ENCODE measurements around the gene SCAF8.

Gene SCAF8

GRCh38 chr6:154868143-154868594 lies 135.0 kb downstream of the SCAF8 start:
- in situ Hi-C loops (cut with HindIII; ENCODE audit: low pct_ligation_motif_present, low sequenced_read_pairs), result no loop called here
- H3K27me3 ChIP-seq (replicated peaks), result no peaks in the 10 kb centered on the region
- DNase-seq, result peak; percentile 48
- no peak overlapping the region for H3K4me3 ChIP-seq (ENCODE audit: low read depth, low read length)
- H3K27ac ChIP-seq, result no peak overlapping the region
- no peaks in the 10 kb centered on the region for H3K36me3 ChIP-seq (replicated peaks)
- TF ChIP-seq, protein P1, sequence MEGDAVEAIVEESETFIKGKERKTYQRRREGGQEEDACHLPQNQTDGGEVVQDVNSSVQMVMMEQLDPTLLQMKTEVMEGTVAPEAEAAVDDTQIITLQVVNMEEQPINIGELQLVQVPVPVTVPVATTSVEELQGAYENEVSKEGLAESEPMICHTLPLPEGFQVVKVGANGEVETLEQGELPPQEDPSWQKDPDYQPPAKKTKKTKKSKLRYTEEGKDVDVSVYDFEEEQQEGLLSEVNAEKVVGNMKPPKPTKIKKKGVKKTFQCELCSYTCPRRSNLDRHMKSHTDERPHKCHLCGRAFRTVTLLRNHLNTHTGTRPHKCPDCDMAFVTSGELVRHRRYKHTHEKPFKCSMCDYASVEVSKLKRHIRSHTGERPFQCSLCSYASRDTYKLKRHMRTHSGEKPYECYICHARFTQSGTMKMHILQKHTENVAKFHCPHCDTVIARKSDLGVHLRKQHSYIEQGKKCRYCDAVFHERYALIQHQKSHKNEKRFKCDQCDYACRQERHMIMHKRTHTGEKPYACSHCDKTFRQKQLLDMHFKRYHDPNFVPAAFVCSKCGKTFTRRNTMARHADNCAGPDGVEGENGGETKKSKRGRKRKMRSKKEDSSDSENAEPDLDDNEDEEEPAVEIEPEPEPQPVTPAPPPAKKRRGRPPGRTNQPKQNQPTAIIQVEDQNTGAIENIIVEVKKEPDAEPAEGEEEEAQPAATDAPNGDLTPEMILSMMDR (IDR thresholded peaks at IDR 0.05; ENCODE audit: low read depth, low read length, missing control alignments), result peak; percentile 69

- H3K27ac ChIP-seq, result no peak overlapping the region
- no peaks in the 10 kb centered on the region for H3K27me3 ChIP-seq (replicated peaks)
- H3K4me3 ChIP-seq (ENCODE audit: low read depth, low read length), result no peak overlapping the region
- TF ChIP-seq, protein P1 (IDR thresholded peaks at IDR 0.05; ENCODE audit: low read depth, low read length, missing control alignments), result peak; percentile 6
- H3K36me3 ChIP-seq (replicated peaks), result no peaks in the 10 kb centered on the region
- DNase-seq, result no peak
- in situ Hi-C loops (cut with HindIII; ENCODE audit: low pct_ligation_motif_present, low sequenced_read_pairs), result no loop called here
These were observed 139.4 kb downstream of the SCAF8 start for GRCh38 chr6:154872542-154873114.

- no peaks in the 10 kb centered on the region for H3K36me3 ChIP-seq (replicated peaks)
- in situ Hi-C loops (cut with HindIII; ENCODE audit: low pct_ligation_motif_present, low sequenced_read_pairs), result no loop called here
- no peak overlapping the region for H3K27ac ChIP-seq
- DNase-seq, result no peak
- H3K4me3 ChIP-seq (ENCODE audit: low read depth, low read length), result no peak overlapping the region
- no peaks in the 10 kb centered on the region for H3K27me3 ChIP-seq (replicated peaks)
- TF ChIP-seq, protein P1 (IDR thresholded peaks at IDR 0.05; ENCODE audit: low read depth, low read length, missing control alignments), result no peak
These were observed 140.3 kb downstream of the SCAF8 start for GRCh38 chr6:154873546-154873945.

GRCh38 chr6:154874773-154875592 lies 141.8 kb downstream of the SCAF8 start:
- Histone ChIP-seq H3K27ac (no peak overlapping the region), H3K27me3 (replicated peaks) (no peaks in the 10 kb centered on the region), H3K4me3 (ENCODE audit: low read depth, low read length) (no peak overlapping the region), H3K36me3 (replicated peaks) (no peaks in the 10 kb centered on the region)
- no peak for DNase-seq
- TF ChIP-seq, protein P1 (IDR thresholded peaks at IDR 0.05; ENCODE audit: low read depth, low read length, missing control alignments), result no peak
- in situ Hi-C loops (cut with HindIII; ENCODE audit: low pct_ligation_motif_present, low sequenced_read_pairs), result no loop called here

DNA sequence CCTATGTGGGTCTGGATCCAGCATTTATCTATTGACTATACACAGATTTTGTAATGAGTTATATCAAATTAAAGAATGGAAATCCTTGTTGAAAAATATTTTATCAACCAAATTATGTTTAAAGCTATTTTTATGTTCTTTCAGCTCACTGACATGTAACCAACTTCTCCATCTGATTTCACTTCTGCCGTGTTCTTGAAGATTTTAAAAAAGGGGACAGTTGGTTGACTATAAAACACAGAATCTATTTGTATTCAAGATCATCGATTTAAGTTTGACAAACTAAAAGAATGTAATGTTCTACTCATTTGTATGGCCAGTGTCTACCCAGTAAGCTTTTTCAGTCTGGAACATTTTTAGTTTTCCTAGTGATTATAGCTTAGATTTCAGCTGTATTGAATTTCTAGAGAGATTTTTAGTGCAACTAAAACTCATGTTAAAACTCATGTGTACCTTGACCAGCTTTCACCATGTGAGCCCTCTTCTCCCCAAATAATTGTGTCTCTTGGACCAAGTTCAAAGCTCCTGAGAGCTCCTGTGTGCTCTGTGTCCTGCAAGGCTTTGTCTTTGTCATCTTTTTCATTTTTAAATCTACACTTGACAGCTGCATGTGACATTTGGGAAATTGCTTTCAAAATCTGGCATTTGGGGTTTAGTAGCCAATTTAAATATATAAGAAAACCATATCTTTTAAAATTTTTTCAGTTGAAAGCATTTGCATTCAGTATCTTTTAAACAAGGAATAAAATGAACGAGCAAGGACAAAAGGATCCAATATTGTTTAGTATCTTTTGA lies 143.5 kb downstream of the SCAF8 start:
- in situ Hi-C loops (cut with HindIII; ENCODE audit: low pct_ligation_motif_present, low sequenced_read_pairs), result no loop called here
- TF ChIP-seq, protein P1 (IDR thresholded peaks at IDR 0.05; ENCODE audit: low read depth, low read length, missing control alignments), result no peak
- Histone ChIP-seq H3K36me3 (replicated peaks) (no peaks in the 10 kb centered on the region), H3K27me3 (replicated peaks) (no peaks in the 10 kb centered on the region), H3K4me3 (ENCODE audit: low read depth, low read length) (no peak overlapping the region), H3K27ac (no peak overlapping the region)
- DNase-seq, result no peak

All from brain microvascular endothelial cell (primary cell).